ENCODE data around the gene ZFP57.

ZFP57 gene
- 0.07 to 2.7 reads per million in 2 donors for total RNA-seq

- no peak for DNase-seq
These were observed at the start of gene ZFP57 for GRCh38 chr6:29680904-29681303. ZFP57 (minus strand) TSS chr6:29681152; CDS start chr6:29677003, 4,149 bp downstream.

- no peak for DNase-seq
These were observed 49.7 kb upstream of the ZFP57 start for GRCh38 chr6:29730575-29731126.

GRCh38 chr6:29729774-29730328 is 48.9 kb upstream of the ZFP57 start:
- no peak for DNase-seq

- no peak for DNase-seq
These were observed 47.9 kb upstream of the ZFP57 start for GRCh38 chr6:29728875-29729270.

- no peak for DNase-seq
These were observed 47.4 kb upstream of the ZFP57 start for GRCh38 chr6:29728173-29728874.

GRCh38 chr6:29727637-29728036 is 46.7 kb upstream of the ZFP57 start:
- DNase-seq = no peak

- DNase-seq = no peak
These were observed 45.7 kb upstream of the ZFP57 start for GRCh38 chr6:29726571-29727194.

- no peak for DNase-seq
These were observed 45.0 kb upstream of the ZFP57 start for GRCh38 chr6:29726001-29726400.

GRCh38 chr6:29724937-29725869 is 44.3 kb upstream of the ZFP57 start:
- no peak for DNase-seq

- DNase-seq = peak; percentile 75
These were observed 43.0 kb upstream of the ZFP57 start for GRCh38 chr6:29723666-29724588.

- DNase-seq = peak; percentile 79
These were observed 42.3 kb upstream of the ZFP57 start, which contains the start of gene HLA-F for GRCh38 chr6:29723262-29723665. HLA-F (plus strand) TSS chr6:29723434; CDS start chr6:29723464, 30 bp downstream.

- no peak for DNase-seq
These were observed 39.9 kb upstream of the ZFP57 start for GRCh38 chr6:29720863-29721262.

GRCh38 chr6:29710281-29710941 is 29.5 kb upstream of the ZFP57 start:
- no peak for DNase-seq

- no peak for DNase-seq
These were observed 28.2 kb upstream of the ZFP57 start for GRCh38 chr6:29709188-29709587.

GRCh38 chr6:29708432-29709179 is 27.7 kb upstream of the ZFP57 start:
- DNase-seq = peak; percentile 65

GRCh38 chr6:29705389-29706231 is 24.7 kb upstream of the ZFP57 start:
- no peak for DNase-seq

GRCh38 chr6:29702519-29703103 is 21.7 kb upstream of the ZFP57 start:
- DNase-seq = peak; percentile 81

Measured in T-helper 9 cell (primary cell).